ENCODE measurements around the gene PTPRG.

DNA sequence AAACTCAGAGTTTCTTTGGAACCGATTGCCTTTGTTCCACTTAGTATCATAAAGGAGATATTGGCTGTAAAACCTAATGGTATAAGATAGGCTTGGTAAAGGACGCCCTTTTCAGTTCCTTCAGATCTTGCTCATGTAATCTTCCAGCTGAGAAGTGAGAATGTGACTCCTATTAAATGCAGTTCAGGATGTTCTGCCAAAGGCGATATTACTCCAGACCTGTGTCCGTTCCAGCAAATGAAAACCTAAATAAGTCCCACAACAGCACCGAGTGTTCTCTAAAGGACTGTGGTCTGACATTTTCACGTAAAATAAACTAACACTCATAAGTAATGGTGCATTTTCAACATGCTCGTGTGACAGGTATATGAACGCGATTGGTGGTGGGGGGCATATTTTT lies 535.8 kb downstream of the PTPRG start:
- TF ChIP-seq POLR2AphosphoS5 (IDR thresholded peaks at IDR 0.05; ENCODE audit: low read depth, low read length) (no peak), TAF1 (IDR thresholded peaks at IDR 0.05; ENCODE audit: borderline replicate concordance, insufficient read depth, low read length) (no peak), FOXP2 (optimal IDR thresholded peaks at IDR 0.05; ENCODE audit: borderline replicate concordance, extremely low read depth, extremely low read length, insufficient read depth) (no peak), SIN3A (IDR thresholded peaks at IDR 0.05; ENCODE audit: borderline replicate concordance, insufficient read depth, low read length) (no peak)
- TF ChIP-seq, protein P1, sequence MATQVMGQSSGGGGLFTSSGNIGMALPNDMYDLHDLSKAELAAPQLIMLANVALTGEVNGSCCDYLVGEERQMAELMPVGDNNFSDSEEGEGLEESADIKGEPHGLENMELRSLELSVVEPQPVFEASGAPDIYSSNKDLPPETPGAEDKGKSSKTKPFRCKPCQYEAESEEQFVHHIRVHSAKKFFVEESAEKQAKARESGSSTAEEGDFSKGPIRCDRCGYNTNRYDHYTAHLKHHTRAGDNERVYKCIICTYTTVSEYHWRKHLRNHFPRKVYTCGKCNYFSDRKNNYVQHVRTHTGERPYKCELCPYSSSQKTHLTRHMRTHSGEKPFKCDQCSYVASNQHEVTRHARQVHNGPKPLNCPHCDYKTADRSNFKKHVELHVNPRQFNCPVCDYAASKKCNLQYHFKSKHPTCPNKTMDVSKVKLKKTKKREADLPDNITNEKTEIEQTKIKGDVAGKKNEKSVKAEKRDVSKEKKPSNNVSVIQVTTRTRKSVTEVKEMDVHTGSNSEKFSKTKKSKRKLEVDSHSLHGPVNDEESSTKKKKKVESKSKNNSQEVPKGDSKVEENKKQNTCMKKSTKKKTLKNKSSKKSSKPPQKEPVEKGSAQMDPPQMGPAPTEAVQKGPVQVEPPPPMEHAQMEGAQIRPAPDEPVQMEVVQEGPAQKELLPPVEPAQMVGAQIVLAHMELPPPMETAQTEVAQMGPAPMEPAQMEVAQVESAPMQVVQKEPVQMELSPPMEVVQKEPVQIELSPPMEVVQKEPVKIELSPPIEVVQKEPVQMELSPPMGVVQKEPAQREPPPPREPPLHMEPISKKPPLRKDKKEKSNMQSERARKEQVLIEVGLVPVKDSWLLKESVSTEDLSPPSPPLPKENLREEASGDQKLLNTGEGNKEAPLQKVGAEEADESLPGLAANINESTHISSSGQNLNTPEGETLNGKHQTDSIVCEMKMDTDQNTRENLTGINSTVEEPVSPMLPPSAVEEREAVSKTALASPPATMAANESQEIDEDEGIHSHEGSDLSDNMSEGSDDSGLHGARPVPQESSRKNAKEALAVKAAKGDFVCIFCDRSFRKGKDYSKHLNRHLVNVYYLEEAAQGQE (IDR thresholded peaks at IDR 0.05; ENCODE audit: insufficient read depth in 1 of 2, low read depth in 2 of 2, low read length in 2 of 2), result no peak

Measured in PFSK-1 (cell line).